Anterior cingulate cortex (tissue), 58 donors: ENCODE data around the gene KANTR.
A peak's percentile ranks its signal among the peaks of the same experiment; 100 is the strongest.
"Not testable (repeated sequence)": the region's sequence is repeated elsewhere in the genome, so short reads cannot be mapped to it uniquely, and the experiment has no call there.

Source experiments
- DNase-seq, 58 donors: peaks; one replicate each; lab custom pipeline; 2025; lab: John Stamatoyannopoulos, UW

Gene KANTR

GRCh38 chrX:53122013-53122412, 28.1 kb downstream of the KANTR start:
- peak in 1 of 58 donors; percentile 1 for DNase-seq

- DNase-seq: no peak
These were observed 31.6 kb downstream of the KANTR start for GRCh38 chrX:53125506-53125905.

GRCh38 chrX:53126377-53126776, 32.4 kb downstream of the KANTR start:
- DNase-seq: no peak

- no peak for DNase-seq
These were observed 34.3 kb downstream of the KANTR start for GRCh38 chrX:53128097-53128749.

- no peak for DNase-seq
These were observed 39.5 kb downstream of the KANTR start for GRCh38 chrX:53133400-53133799.

- DNase-seq: no peak
These were observed 41.6 kb downstream of the KANTR start for GRCh38 chrX:53135581-53135980.

- DNase-seq: no peak
These were observed 59.6 kb downstream of the KANTR start for GRCh38 chrX:53153581-53153980.

GRCh38 chrX:53155512-53156206, 61.7 kb downstream of the KANTR start:
- DNase-seq: no peak

- no peak for DNase-seq
These were observed 62.3 kb downstream of the KANTR start for GRCh38 chrX:53156207-53156596.

GRCh38 chrX:53159184-53159583, 65.2 kb downstream of the KANTR start:
- DNase-seq: no peak

GRCh38 chrX:53160297-53160983, 66.5 kb downstream of the KANTR start:
- DNase-seq: no peak

GRCh38 chrX:53163436-53163835, 69.5 kb downstream of the KANTR start:
- no peak for DNase-seq

GRCh38 chrX:53164566-53164965, 70.6 kb downstream of the KANTR start:
- not testable (repeated sequence) for DNase-seq

- no peak for DNase-seq
These were observed 72.2 kb downstream of the KANTR start for GRCh38 chrX:53166103-53166502.

GRCh38 chrX:53171356-53171755, 77.4 kb downstream of the KANTR start:
- no peak for DNase-seq
